Measurements from ENCODE around the gene ERC2. TPM values are rescaled to one million over a fixed set of nuclear protein-coding genes. Genes with fewer than 3 reads are reported as not detected.

The ERC2 gene
- total RNA-seq, 2 experiments from 2014 or later, result not detected

DNA sequence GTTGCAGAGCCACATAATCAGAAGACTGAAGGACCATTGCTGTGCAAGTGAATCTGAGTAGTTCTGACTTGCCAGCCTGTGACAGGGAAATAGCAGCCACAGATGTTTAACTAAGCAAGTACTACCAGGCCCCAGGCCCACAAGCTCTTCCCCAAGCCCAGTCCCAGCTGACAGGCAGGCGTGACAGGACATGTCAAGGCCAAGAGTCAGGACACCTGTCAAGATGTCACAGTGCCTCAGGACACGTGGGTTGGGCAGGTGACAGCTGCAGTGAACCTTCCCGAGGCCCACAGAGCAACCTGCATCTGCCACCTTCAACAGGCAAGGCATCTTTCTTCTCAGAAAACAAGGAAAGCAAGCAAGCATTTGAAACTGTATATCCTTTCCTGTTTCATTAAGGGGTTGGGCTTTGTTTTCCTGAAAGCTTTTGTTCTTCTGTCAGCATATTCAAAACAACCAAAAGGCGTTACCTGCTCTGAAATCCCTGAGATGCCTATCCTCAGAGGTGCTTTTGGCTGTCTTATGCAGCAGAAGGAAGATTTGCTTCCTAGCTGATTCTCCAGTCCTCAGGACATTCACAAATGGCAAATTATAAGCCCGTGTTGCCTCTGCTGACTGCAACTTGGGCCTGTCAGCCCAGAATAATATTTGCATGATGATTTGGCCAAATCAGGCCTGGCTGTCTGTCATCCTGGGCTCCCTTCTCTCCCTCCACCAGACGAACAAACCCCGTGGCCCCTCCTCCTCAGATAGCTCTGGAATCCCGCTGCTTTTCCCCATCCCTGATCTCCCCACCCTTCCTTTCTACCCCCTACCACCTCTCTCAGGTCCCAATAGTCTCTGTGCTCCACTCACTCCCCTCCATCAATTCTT, 809.3 kb downstream of the ERC2 start:
- intact Hi-C loops (cut with micrococcal nuclease; ENCODE audit: unreplicated experiment), result no loop called here
- no peaks in the 10 kb centered on the region for H3K9me2 ChIP-seq (ENCODE audit: insufficient read depth, low read length)
- H3K4me1 ChIP-seq (ENCODE audit: insufficient read depth, low read length, poor library complexity, severe bottlenecking), result peaks cover 31% of the 10 kb centered on the region
- BruUV-seq (replicated peaks), result no TSS peak
- POLR2A ChIA-PET, result interaction anchor here (1.1 kb wide), 1 partner anchor 10 kb away, joined by 3 read pairs; no protein-coding TSS in a partner anchor
- DNase-seq (ENCODE audit: low spot score), result peak; percentile 65
- CTCF ChIA-PET (ENCODE audit: unreplicated experiment), result no interaction called here
- TF ChIP-seq, protein P1, sequence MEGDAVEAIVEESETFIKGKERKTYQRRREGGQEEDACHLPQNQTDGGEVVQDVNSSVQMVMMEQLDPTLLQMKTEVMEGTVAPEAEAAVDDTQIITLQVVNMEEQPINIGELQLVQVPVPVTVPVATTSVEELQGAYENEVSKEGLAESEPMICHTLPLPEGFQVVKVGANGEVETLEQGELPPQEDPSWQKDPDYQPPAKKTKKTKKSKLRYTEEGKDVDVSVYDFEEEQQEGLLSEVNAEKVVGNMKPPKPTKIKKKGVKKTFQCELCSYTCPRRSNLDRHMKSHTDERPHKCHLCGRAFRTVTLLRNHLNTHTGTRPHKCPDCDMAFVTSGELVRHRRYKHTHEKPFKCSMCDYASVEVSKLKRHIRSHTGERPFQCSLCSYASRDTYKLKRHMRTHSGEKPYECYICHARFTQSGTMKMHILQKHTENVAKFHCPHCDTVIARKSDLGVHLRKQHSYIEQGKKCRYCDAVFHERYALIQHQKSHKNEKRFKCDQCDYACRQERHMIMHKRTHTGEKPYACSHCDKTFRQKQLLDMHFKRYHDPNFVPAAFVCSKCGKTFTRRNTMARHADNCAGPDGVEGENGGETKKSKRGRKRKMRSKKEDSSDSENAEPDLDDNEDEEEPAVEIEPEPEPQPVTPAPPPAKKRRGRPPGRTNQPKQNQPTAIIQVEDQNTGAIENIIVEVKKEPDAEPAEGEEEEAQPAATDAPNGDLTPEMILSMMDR (conservative IDR thresholded peaks at IDR 0.05; ENCODE audit: low read length), result no peak
- no peak for TF ChIP-seq EZH2phosphoT487 (IDR thresholded peaks at IDR 0.05; ENCODE audit: borderline replicate concordance, low read depth, low read length)
- no peaks in the 10 kb centered on the region for H3K36me3 ChIP-seq (ENCODE audit: insufficient read depth, low read length)
- peak overlapping the region; percentile 47; the same call in 1 of the 2 replicates for H2AFZ ChIP-seq (ENCODE audit: low read length)
- H4K20me1 ChIP-seq (ENCODE audit: insufficient read depth, low read length), result no peaks in the 10 kb centered on the region
- H3K27ac ChIP-seq (ENCODE audit: low read depth, low read length, poor library complexity, severe bottlenecking), result no peak overlapping the region
- no peaks in the 10 kb centered on the region for H3K9me3 ChIP-seq (ENCODE audit: low read length)
- no peaks in the 10 kb centered on the region for H3K79me2 ChIP-seq (ENCODE audit: insufficient read depth, low read depth, low read length)
- H3K4me3 ChIP-seq (ENCODE audit: low read depth, low read length, poor library complexity, severe bottlenecking), result no peak overlapping the region
- no peak overlapping the region for H3K4me2 ChIP-seq (ENCODE audit: low read length)

- no peak for DNase-seq (ENCODE audit: low spot score)
- H3K36me3 ChIP-seq (ENCODE audit: insufficient read depth, low read length), result no peaks in the 10 kb centered on the region
- no peak overlapping the region for H3K4me2 ChIP-seq (ENCODE audit: low read length)
- ChIA-PET CTCF (ENCODE audit: unreplicated experiment) (no interaction called here), POLR2A (interaction anchor here (1.0 to 1.1 kb wide), 2 partner anchors 10 to 11 kb away, joined by 3 read pairs; no protein-coding TSS in a partner anchor)
- intact Hi-C loops (cut with micrococcal nuclease; ENCODE audit: unreplicated experiment), result no loop called here
- no peaks in the 10 kb centered on the region for H3K9me2 ChIP-seq (ENCODE audit: insufficient read depth, low read length)
- H3K27ac ChIP-seq (ENCODE audit: low read depth, low read length, poor library complexity, severe bottlenecking), result no peak overlapping the region
- no peaks in the 10 kb centered on the region for H3K9me3 ChIP-seq (ENCODE audit: low read length)
- H2AFZ ChIP-seq (ENCODE audit: low read length), result no peak overlapping the region
- TF ChIP-seq EZH2phosphoT487 (IDR thresholded peaks at IDR 0.05; ENCODE audit: borderline replicate concordance, low read depth, low read length), result no peak
- TF ChIP-seq, protein P1 (conservative IDR thresholded peaks at IDR 0.05; ENCODE audit: low read length), result no peak
- no TSS peak for BruUV-seq (replicated peaks)
- no peaks in the 10 kb centered on the region for H3K79me2 ChIP-seq (ENCODE audit: insufficient read depth, low read depth, low read length)
- H3K4me1 ChIP-seq (ENCODE audit: insufficient read depth, low read length, poor library complexity, severe bottlenecking), result peaks cover 34% of the 10 kb centered on the region
- H3K4me3 ChIP-seq (ENCODE audit: low read depth, low read length, poor library complexity, severe bottlenecking), result no peak overlapping the region
- no peaks in the 10 kb centered on the region for H4K20me1 ChIP-seq (ENCODE audit: insufficient read depth, low read length)
These were observed 810.0 kb downstream of the ERC2 start for GRCh38 chr3:55658270-55658669.

DNA sequence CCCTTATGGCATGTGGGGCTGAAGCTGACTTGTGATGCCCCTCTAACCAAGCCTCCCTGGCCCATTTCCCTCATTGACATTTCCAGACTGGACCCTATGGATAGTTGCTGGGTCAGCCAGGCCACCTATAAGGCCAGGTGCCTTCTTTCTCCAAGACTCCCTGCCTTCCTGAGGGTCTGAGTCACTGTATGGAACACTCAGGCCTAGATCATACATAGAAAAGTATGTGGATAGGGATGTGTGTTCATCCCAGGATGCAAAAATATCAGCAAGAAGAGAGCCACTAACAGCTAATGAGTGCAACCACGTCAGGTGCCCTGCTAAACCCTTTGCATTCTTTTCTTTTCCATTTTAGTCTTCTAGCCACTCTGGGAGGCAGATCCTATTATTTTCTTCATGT, 812.7 kb downstream of the ERC2 start:
- H3K36me3 ChIP-seq (ENCODE audit: insufficient read depth, low read length), result no peaks in the 10 kb centered on the region
- H3K79me2 ChIP-seq (ENCODE audit: insufficient read depth, low read depth, low read length), result no peaks in the 10 kb centered on the region
- no TSS peak for BruUV-seq (replicated peaks)
- no peak overlapping the region for H3K4me2 ChIP-seq (ENCODE audit: low read length)
- no peaks in the 10 kb centered on the region for H3K9me2 ChIP-seq (ENCODE audit: insufficient read depth, low read length)
- intact Hi-C loops (cut with micrococcal nuclease; ENCODE audit: unreplicated experiment), result no loop called here
- TF ChIP-seq, protein P1 (conservative IDR thresholded peaks at IDR 0.05; ENCODE audit: low read length), result no peak
- TF ChIP-seq EZH2phosphoT487 (IDR thresholded peaks at IDR 0.05; ENCODE audit: borderline replicate concordance, low read depth, low read length), result no peak
- H4K20me1 ChIP-seq (ENCODE audit: insufficient read depth, low read length), result no peaks in the 10 kb centered on the region
- ChIA-PET POLR2A (interaction anchor here (0.5 to 1.2 kb wide), 4 partner anchors 15 to 1066 kb away, joined by 4 to 7 read pairs (median 4); no protein-coding TSS in a partner anchor), CTCF (ENCODE audit: unreplicated experiment) (no interaction called here)
- H2AFZ ChIP-seq (ENCODE audit: low read length), result no peak overlapping the region
- peaks cover 19% of the 10 kb centered on the region for H3K4me1 ChIP-seq (ENCODE audit: insufficient read depth, low read length, poor library complexity, severe bottlenecking)
- no peak for DNase-seq (ENCODE audit: low spot score)
- H3K4me3 ChIP-seq (ENCODE audit: low read depth, low read length, poor library complexity, severe bottlenecking), result no peak overlapping the region
- H3K27ac ChIP-seq (ENCODE audit: low read depth, low read length, poor library complexity, severe bottlenecking), result no peak overlapping the region
- no peaks in the 10 kb centered on the region for H3K9me3 ChIP-seq (ENCODE audit: low read length)

Data from OCI-LY7 (cell line).